22Rv1 (cell line): ENCODE results near the gene NBPF6.
"Not testable (repeated sequence)": the region's sequence is repeated elsewhere in the genome, so short reads cannot be mapped to it uniquely, and the experiment has no call there.

Experiments used
- H3K27ac ChIP-seq: fragments of 450-650 bp; 2 replicates; pipeline ENCODE4 v1.5.1; 2017
- ZFX ChIP-seq: fragments of 450-650 bp; IDR thresholded peaks from 2 replicates; pipeline ENCODE4 v1.6.1; 2017; ENCODE audit warnings: antibody characterized with exemption, borderline replicate concordance
- TF ChIP-seq, protein P1 (sequence below): fragments of 450-650 bp; IDR thresholded peaks from 2 replicates; pipeline ENCODE4 v1.5.1; 2017; ENCODE audit warnings: mild to moderate bottlenecking

The NBPF6 gene

GRCh38 chr1:108450043-108450442 is at the start of gene NBPF6:
TSS of gene NBPF6 (plus strand) at chr1:108450343. CDS start at chr1:108450602, 259 bp downstream.
- H3K27ac ChIP-seq: not testable (repeated sequence)

GRCh38 chr1:108411098-108411833 is 38.9 kb upstream of the NBPF6 start:
- not testable (repeated sequence) for H3K27ac ChIP-seq

GRCh38 chr1:108420129-108420528 is 30.0 kb upstream of the NBPF6 start:
- H3K27ac ChIP-seq: not testable (repeated sequence)

- not testable (repeated sequence) for H3K27ac ChIP-seq
Observed at GRCh38 chr1:108421061-108421916, 28.9 kb upstream of the NBPF6 start.

DNA sequence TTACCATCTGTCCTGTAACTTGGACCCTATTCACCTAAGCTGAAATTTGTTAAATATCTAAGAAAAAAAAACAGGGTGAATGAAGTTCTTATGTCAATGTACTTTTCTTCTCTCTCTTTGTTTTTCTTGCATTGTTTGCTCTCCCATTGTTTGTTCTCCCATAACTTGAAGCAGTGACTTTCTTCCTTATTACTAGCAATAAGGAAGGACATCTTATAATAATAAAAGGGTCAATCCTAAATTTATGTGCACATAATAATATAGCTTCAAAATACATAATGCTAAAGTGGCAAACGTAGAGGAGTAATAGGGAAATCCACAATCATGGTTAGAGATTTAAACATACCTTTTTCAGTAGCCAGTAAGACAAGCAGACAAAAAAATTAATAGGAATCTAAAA is 23.3 kb upstream of the NBPF6 start:
- H3K27ac ChIP-seq: not testable (repeated sequence)

DNA sequence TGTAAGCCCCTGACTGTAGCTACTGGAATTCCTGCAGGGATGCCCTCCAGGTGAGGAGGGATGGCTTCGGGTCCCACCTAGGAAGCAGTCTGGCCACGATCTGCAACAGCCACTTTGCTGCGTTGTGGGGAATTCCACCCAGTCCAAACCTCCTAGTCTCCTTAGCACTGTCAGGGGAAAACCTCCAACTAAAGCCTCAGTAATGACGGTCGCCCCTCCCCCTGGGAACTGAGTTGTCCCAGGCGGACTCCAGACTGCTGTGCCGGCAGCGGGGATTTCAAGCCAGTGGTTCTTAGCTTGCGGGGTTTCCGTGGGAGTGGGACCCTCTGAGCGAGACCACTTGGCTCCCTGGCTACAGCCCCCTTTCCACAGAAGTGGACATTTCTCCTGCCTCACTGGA is 18.1 kb upstream of the NBPF6 start:
- not testable (repeated sequence) for H3K27ac ChIP-seq

DNA sequence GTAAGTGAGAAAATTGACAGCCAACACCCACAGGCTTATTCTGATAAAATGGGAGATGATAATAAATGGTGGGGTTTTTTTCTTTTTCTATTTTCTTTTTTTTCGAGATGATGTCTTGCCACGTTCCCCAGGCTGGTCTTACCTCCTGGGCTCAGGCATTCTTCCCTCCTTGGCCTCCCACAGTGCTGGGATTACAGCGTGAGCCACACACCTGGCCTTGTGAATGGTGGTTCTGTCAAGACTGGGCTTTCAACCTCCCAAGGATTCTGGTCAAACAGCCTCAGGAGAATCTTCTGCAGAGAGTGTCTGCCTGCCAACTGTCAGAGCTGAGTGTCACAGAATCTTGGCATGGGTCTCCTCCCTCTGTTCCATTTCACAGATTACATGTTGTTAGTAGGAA is 16.7 kb upstream of the NBPF6 start:
- not testable (repeated sequence) for H3K27ac ChIP-seq

DNA sequence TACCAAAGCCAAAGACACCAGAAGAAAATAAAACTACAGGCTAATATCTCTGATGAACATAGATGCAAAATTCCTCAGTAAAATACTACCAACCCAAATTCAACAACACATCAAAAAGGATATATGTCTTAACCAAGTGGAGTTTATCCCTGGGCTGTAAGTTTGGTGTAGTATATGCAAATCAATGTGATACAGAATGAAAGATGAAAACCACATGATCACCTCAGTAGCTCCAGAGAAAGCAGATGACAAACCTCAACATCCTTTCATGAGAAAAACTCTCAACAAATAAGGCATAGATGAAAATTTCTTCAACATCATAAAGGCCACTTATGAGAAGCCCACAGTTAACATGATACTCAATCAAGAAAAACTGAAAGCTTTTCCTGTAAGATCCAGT is 11.6 kb upstream of the NBPF6 start:
- not testable (repeated sequence) for H3K27ac ChIP-seq

- H3K27ac ChIP-seq: not testable (repeated sequence)
Observed at GRCh38 chr1:108454521-108454920, 4.4 kb downstream of the NBPF6 start.

GRCh38 chr1:108458661-108459060 is 8.5 kb downstream of the NBPF6 start:
- H3K27ac ChIP-seq: not testable (repeated sequence)

- not testable (repeated sequence) for H3K27ac ChIP-seq
Observed at GRCh38 chr1:108461758-108462157, 11.6 kb downstream of the NBPF6 start.

DNA sequence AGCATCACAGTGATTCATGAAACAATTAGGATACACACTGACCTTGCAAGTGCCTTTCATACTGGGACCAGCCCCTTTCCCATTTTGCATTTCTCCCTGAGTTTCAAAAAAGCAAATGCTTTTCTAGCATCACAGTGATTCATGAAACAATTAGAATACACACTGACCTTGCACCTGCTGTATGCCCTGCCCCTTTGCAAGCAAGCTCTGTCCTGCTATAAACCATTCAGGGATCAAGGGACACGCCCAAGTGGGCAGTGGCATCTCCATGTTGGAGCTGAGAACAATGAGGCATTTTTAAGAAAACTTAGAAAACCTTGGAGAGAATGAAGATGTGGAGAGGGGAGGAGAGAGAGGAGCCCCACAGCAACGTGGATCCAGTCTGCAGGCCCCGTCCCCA is 13.8 kb downstream of the NBPF6 start:
- not testable (repeated sequence) for H3K27ac ChIP-seq

GRCh38 chr1:108466166-108466565 is 16.0 kb downstream of the NBPF6 start:
- not testable (repeated sequence) for H3K27ac ChIP-seq

DNA sequence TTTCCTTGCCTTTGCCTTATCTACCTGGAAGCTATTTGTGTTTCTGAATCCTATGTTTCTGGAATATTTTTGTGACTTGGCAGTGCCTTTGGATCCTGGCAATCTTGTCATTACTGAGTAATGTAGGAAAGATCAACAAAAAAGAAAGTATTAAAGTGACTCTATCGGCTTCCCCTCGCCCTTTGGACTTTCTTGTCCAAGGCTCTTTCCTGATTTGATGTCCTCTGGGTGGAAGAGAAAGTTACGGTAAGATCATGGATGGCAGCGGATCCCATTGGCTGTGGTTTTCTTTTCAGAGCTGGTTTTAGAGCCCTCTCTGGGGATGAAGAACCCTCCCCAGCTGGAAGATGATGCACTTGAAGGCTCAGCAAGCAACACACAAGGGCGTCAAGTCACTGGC is 17.0 kb downstream of the NBPF6 start:
- not testable (repeated sequence) for H3K27ac ChIP-seq

- H3K27ac ChIP-seq: not testable (repeated sequence)
Observed at GRCh38 chr1:108470750-108471149, 20.6 kb downstream of the NBPF6 start.

DNA sequence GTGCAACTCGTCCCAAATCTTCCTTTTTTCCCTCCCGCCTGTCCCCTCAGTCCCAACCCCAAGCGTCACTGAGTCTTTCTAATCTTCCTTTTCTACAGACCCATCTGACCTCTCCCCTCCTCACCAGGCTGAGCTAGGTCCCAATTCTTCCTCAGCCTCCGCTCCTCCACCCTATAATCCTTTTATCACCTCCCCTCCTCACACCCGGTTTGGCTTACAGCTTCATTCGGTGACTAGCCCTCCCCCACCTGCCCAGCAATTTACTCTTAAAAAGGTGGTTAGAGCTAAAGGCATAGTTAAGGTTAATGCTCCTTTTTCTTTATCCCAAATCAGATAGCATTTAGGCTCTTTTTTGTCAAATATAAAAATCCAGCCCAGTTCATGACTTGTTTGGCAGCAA is 24.4 kb downstream of the NBPF6 start:
- H3K27ac ChIP-seq: not testable (repeated sequence)

- no peak overlapping the region for H3K27ac ChIP-seq
- TF ChIP-seq, protein P1, sequence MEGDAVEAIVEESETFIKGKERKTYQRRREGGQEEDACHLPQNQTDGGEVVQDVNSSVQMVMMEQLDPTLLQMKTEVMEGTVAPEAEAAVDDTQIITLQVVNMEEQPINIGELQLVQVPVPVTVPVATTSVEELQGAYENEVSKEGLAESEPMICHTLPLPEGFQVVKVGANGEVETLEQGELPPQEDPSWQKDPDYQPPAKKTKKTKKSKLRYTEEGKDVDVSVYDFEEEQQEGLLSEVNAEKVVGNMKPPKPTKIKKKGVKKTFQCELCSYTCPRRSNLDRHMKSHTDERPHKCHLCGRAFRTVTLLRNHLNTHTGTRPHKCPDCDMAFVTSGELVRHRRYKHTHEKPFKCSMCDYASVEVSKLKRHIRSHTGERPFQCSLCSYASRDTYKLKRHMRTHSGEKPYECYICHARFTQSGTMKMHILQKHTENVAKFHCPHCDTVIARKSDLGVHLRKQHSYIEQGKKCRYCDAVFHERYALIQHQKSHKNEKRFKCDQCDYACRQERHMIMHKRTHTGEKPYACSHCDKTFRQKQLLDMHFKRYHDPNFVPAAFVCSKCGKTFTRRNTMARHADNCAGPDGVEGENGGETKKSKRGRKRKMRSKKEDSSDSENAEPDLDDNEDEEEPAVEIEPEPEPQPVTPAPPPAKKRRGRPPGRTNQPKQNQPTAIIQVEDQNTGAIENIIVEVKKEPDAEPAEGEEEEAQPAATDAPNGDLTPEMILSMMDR: no peak
- no peak for TF ChIP-seq ZFX
Observed at GRCh38 chr1:108478429-108479015, 28.4 kb downstream of the NBPF6 start.
